ENCODE data around the gene SLC4A8. TPM values are rescaled to one million over a fixed set of nuclear protein-coding genes. Genes with fewer than 3 reads are reported as not detected.
A peak's percentile ranks its signal among the peaks of the same experiment; 100 is the strongest.

Gene SLC4A8
- total RNA-seq, result 0.74 TPM

GRCh38 chr12:51424662-51425539 is at the start of gene SLC4A8:
Gene SLC4A8 (plus strand): TSS chr12:51424831. CDS start chr12:51424988, 157 bp downstream.
- DNase-seq (ENCODE audit: extremely low spot score in 2 of 2), result no peak
- H3K4me3 ChIP-seq, result peak within 1 kb of the TSS; percentile 54 to 59
- peaks cover 12% of the 10 kb centered on the region for H3K4me1 ChIP-seq
- no peaks in the 10 kb centered on the region for H3K27me3 ChIP-seq
- H3K36me3 ChIP-seq, result no peaks in the 10 kb centered on the region
- TF ChIP-seq CTCF (IDR thresholded peaks at IDR 0.05) (peak in 1 of 3 experiments; percentile 11), POLR2AphosphoS5 (IDR thresholded peaks at IDR 0.05; ENCODE audit: insufficient read depth in 1 of 2, low read depth in 1 of 2) (no peak)
- H3K27ac ChIP-seq, result no peak within 1 kb of the TSS
- no peaks in the 10 kb centered on the region for H3K9me3 ChIP-seq
- intact Hi-C loops (cut with DNase I), result no loop called here

GRCh38 chr12:51374856-51375255 is 49.8 kb upstream of the SLC4A8 start:
- Histone ChIP-seq H3K4me1 (peaks cover 11% of the 10 kb centered on the region), H3K4me3 (no peak overlapping the region), H3K36me3 (no peaks in the 10 kb centered on the region), H3K27me3 (no peaks in the 10 kb centered on the region), H3K9me3 (no peaks in the 10 kb centered on the region), H3K27ac (no peak overlapping the region)
- TF ChIP-seq POLR2AphosphoS5 (IDR thresholded peaks at IDR 0.05; ENCODE audit: insufficient read depth in 1 of 2, low read depth in 1 of 2), result no peak
- TF ChIP-seq POLR2A (IDR thresholded peaks at IDR 0.05), result no peak
- TF ChIP-seq CTCF (IDR thresholded peaks at IDR 0.05), result no peak
- DNase-seq (ENCODE audit: extremely low spot score in 2 of 2), result no peak
- intact Hi-C loops (cut with DNase I), result no loop called here

- no peak overlapping the region for H3K27ac ChIP-seq
- no peak overlapping the region for H3K4me3 ChIP-seq
- H3K4me1 ChIP-seq, result no peaks in the 10 kb centered on the region
- H3K27me3 ChIP-seq, result no peaks in the 10 kb centered on the region
- no peak for DNase-seq (ENCODE audit: extremely low spot score in 2 of 2)
- H3K36me3 ChIP-seq, result no peaks in the 10 kb centered on the region
- intact Hi-C loops (cut with DNase I), result no loop called here
- TF ChIP-seq POLR2AphosphoS5 (IDR thresholded peaks at IDR 0.05; ENCODE audit: insufficient read depth in 1 of 2, low read depth in 1 of 2) (no peak), CTCF (IDR thresholded peaks at IDR 0.05) (no peak), POLR2A (IDR thresholded peaks at IDR 0.05) (no peak)
- no peaks in the 10 kb centered on the region for H3K9me3 ChIP-seq
These were observed 47.3 kb upstream of the SLC4A8 start for GRCh38 chr12:51377099-51377984.

GRCh38 chr12:51378749-51379148 is 45.9 kb upstream of the SLC4A8 start:
- intact Hi-C loops (cut with DNase I), result no loop called here
- TF ChIP-seq POLR2A (IDR thresholded peaks at IDR 0.05), result no peak
- H3K27ac ChIP-seq, result no peak overlapping the region
- H3K36me3 ChIP-seq, result no peaks in the 10 kb centered on the region
- no peaks in the 10 kb centered on the region for H3K4me1 ChIP-seq
- H3K27me3 ChIP-seq, result no peaks in the 10 kb centered on the region
- H3K4me3 ChIP-seq, result no peak overlapping the region
- H3K9me3 ChIP-seq, result no peaks in the 10 kb centered on the region
- DNase-seq (ENCODE audit: extremely low spot score in 2 of 2), result no peak

GRCh38 chr12:51379571-51379970 is 45.1 kb upstream of the SLC4A8 start:
- H3K27me3 ChIP-seq, result no peaks in the 10 kb centered on the region
- TF ChIP-seq CTCF (IDR thresholded peaks at IDR 0.05) (no peak), POLR2A (IDR thresholded peaks at IDR 0.05) (no peak), POLR2AphosphoS5 (IDR thresholded peaks at IDR 0.05; ENCODE audit: insufficient read depth in 1 of 2, low read depth in 1 of 2) (no peak)
- no peaks in the 10 kb centered on the region for H3K4me1 ChIP-seq
- H3K4me3 ChIP-seq, result no peak overlapping the region
- H3K27ac ChIP-seq, result no peak overlapping the region
- intact Hi-C loops (cut with DNase I), result no loop called here
- no peaks in the 10 kb centered on the region for H3K36me3 ChIP-seq
- DNase-seq (ENCODE audit: extremely low spot score in 2 of 2), result no peak
- no peaks in the 10 kb centered on the region for H3K9me3 ChIP-seq
